Endothelial cell (in vitro differentiated cells): ENCODE results near the gene IRAG1. TPM values are rescaled to one million over a fixed set of nuclear protein-coding genes. Genes with fewer than 3 reads are reported as not detected.

Source experiments
- DNase-seq: peaks from one replicate; pipeline ENCODE4 v3.0.0; 2021; ENCODE audit warnings: low spot score
- H3K27ac Mint-ChIP-seq: one replicate; pipeline ENCODE4 v1.8.0; 2021; ENCODE audit warnings: mixed read lengths, inconsistent platforms; ENCODE audit not compliant: unreplicated experiment
- H3K27me3 Mint-ChIP-seq: one replicate; pipeline ENCODE4 v1.8.0; 2021; ENCODE audit warnings: mild to moderate bottlenecking, moderate library complexity, mixed read lengths, inconsistent platforms; ENCODE audit not compliant: unreplicated experiment
- H3K36me3 Mint-ChIP-seq: one replicate; pipeline ENCODE4 v1.8.0; 2021; ENCODE audit warnings: mild to moderate bottlenecking, low read depth, mixed read lengths, inconsistent platforms; ENCODE audit not compliant: unreplicated experiment
- H3K4me1 Mint-ChIP-seq: one replicate; pipeline ENCODE4 v1.8.0; 2021; ENCODE audit warnings: mild to moderate bottlenecking, mixed read lengths, inconsistent platforms; ENCODE audit not compliant: unreplicated experiment
- H3K4me3 Mint-ChIP-seq: one replicate; pipeline ENCODE4 v1.8.0; 2021; ENCODE audit warnings: mild to moderate bottlenecking, mixed read lengths, inconsistent platforms; ENCODE audit not compliant: unreplicated experiment
- H3K9me3 Mint-ChIP-seq: one replicate; pipeline ENCODE4 v1.8.0; 2021; ENCODE audit warnings: mixed read lengths, inconsistent platforms; ENCODE audit not compliant: unreplicated experiment
- CTCF ChIP-seq: fragments of 200-600 bp; sonication (generic); IDR thresholded peaks from one replicate; pipeline ENCODE4 v1.5.0; 2021; ENCODE audit warnings: antibody characterized with exemption; ENCODE audit not compliant: unreplicated experiment
- total RNA-seq: library from RNA; stranded (reverse); fragmentation: NEBNext Ultra II Directional; extraction: Animal tissue kit (Norgen Biotek cat#: 25700); gene quantifications from one replicate; pipeline ENCODE4 v1.2.1, GENCODE V29; 2021; ENCODE audit not compliant: unreplicated experiment

Gene IRAG1
- total RNA-seq, 1 donor from 2014 or later = 8.7 TPM

- peaks cover 26% of the 10 kb centered on the region for H3K4me1 Mint-ChIP-seq
Measured at GRCh38 chr11:10659339-10660216, 34.0 kb downstream of the IRAG1 start.

GRCh38 chr11:10658621-10659338 is 34.8 kb downstream of the IRAG1 start:
- H3K27ac Mint-ChIP-seq = peak overlapping the region; percentile 77
- H3K4me1 Mint-ChIP-seq = peaks cover 24% of the 10 kb centered on the region
- DNase-seq = no peak
- no peak overlapping the region for H3K4me3 Mint-ChIP-seq
- no peaks in the 10 kb centered on the region for H3K36me3 Mint-ChIP-seq
- no peaks in the 10 kb centered on the region for H3K27me3 Mint-ChIP-seq
- TF ChIP-seq CTCF = no peak
- no peaks in the 10 kb centered on the region for H3K9me3 Mint-ChIP-seq

More at GRCh38 chr11:10659339-10660216, 34.0 kb downstream of the IRAG1 start:
- H3K4me3 Mint-ChIP-seq = no peak overlapping the region
- no peaks in the 10 kb centered on the region for H3K36me3 Mint-ChIP-seq
- H3K9me3 Mint-ChIP-seq = no peaks in the 10 kb centered on the region
- DNase-seq = no peak
- TF ChIP-seq CTCF = no peak
- H3K27me3 Mint-ChIP-seq = no peaks in the 10 kb centered on the region
- H3K27ac Mint-ChIP-seq = no peak overlapping the region

- Mint-ChIP-seq H3K27me3 (no peaks in the 10 kb centered on the region), H3K4me1 (peaks cover 21% of the 10 kb centered on the region), H3K27ac (no peak overlapping the region), H3K4me3 (no peak overlapping the region), H3K9me3 (no peaks in the 10 kb centered on the region), H3K36me3 (no peaks in the 10 kb centered on the region)
- DNase-seq = no peak
- no peak for TF ChIP-seq CTCF
Measured at GRCh38 chr11:10657308-10658271, 36.0 kb downstream of the IRAG1 start.

- Mint-ChIP-seq H3K27me3 (no peaks in the 10 kb centered on the region), H3K4me1 (peaks cover 16% of the 10 kb centered on the region), H3K9me3 (no peaks in the 10 kb centered on the region), H3K27ac (no peak overlapping the region), H3K4me3 (no peak overlapping the region), H3K36me3 (no peaks in the 10 kb centered on the region)
- no peak for TF ChIP-seq CTCF
- DNase-seq = no peak
Measured at GRCh38 chr11:10655943-10656576, 37.5 kb downstream of the IRAG1 start.
